NOMO-1 (cell line): Measurements from ENCODE around the gene SEL1L3.

Source experiments
- DNase-seq, 2 experiments: peaks; one replicate each; lab custom pipeline; 2025; ENCODE audit not compliant: unreplicated experiment in 2 of 2; lab: John Stamatoyannopoulos, UW

Gene SEL1L3

DNA sequence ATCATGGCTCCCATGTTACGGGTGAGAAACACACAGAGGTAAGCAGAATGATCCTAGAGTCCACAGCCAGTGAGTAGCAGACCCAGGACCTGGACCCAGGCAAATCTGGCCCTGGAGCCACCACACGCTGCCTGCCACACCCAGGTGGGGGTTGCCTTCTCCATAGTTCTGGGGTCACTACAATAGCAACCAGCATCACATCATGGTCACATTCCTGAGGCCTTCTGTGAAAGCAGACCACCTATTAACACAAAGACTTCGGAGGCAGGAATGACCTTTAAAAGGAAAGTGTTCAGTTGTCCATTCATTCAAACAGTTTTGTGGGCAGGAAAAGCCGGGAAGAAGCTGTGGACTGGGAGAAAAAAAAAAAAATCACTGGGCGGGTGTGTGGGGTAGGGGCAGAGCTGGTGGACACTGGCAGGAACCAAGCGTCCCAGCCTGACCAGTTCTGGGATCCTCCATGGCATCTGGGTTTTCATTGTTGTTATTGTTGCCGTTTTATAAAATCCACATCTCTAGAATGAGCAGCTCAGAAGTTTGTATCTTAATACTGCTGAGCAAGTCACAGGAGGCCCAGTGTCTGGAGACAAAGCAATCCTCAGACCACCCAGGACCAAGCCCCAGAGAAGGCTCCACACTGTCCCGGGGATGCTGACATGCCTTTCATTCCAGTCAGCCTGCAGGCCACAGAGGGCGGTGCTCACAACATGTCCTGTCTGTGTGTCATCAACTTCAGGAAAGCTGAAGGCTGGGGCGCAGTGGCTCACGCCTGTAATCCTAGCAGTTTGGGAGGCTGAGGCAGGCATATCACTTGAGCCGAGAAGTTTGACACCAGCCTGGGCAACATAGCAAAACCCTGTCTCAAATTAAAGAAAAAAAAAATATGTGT lies 67.0 kb downstream of the SEL1L3 start:
- no peak for DNase-seq

DNA sequence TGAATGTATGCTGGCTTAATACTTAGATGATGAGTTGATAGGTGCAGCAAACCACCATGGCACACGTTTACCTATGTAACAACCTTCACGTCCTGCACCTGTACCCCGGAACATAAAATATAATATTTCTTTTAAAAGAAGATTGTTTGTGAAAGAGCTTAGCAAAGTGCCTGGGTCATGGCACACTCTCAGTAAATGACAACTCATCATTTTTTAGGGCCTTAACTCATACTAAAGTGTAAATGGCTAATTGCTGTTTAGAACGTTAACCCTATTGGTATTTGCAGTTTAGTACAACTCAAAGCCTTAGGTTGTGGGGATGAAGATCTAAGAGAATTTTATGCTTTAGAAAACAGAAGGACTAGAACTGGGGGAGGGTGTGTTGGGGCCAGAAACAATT lies 67.7 kb downstream of the SEL1L3 start:
- no peak for DNase-seq

DNA sequence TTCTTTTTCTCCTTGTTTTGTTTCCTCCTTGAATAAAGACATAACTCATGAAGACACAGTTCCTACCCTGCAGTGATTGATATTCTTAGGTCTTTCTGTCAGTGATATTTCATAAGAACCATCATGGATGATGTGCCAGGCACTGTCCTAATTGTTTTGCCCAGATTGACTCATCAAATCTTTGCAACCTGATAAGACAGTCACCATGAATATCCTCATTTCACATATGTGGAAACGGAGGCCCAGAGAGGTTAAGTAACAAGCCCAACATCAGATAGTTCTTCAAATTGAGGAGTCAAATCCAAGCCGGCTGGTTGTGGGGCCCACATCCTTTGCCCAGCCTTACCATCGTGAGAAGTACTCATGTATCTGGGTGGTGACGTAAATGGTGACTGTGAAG lies 69.9 kb downstream of the SEL1L3 start:
- DNase-seq: no peak

DNA sequence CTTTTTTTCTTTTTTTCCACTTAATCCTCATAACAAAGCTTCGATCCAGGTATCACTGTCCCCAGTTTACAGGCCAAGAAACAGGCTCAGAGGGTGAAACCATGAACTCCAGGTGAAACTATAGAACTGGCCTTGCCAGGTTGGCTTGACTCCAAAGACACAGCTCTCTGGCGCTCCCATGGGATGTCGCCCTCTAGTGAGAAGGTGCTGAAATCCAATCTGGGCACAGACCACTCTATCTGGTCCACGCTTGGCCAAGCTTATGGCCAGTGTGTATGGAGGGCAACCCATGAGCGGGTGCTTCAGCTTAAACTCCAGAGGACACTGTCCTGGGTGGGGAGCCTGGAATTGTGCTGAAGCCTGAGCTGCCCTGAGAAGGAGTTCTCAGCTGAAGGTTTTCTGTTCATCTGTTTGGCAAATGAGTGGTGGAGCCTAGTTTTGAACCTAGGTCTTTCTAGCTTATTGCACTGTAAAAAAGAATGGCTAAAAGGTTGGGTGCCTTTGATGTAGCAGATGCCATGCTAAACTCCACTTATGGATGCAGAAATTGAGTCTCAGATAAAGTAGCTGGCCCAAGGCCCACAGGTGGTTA lies 70.5 kb downstream of the SEL1L3 start:
- no peak for DNase-seq

DNA sequence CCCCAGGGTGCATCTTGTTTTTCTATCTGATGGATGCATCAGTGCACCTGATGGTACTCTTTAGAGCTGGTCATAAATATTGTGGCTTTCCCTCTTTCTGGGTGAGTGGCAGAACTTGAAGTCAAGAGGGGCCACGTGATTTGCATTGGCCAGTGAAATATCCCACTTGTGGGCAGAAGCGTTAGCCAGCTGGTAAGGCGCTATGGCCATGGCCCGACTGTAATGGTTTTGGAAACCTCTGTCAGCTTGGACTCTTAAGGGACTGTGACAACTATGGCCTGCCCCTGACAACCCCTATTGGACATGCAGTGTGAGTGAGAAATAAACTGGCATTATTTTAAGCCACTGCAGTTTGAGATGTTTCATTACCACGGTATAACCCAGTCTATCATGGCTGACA lies 72.8 kb downstream of the SEL1L3 start:
- DNase-seq: no peak

DNA sequence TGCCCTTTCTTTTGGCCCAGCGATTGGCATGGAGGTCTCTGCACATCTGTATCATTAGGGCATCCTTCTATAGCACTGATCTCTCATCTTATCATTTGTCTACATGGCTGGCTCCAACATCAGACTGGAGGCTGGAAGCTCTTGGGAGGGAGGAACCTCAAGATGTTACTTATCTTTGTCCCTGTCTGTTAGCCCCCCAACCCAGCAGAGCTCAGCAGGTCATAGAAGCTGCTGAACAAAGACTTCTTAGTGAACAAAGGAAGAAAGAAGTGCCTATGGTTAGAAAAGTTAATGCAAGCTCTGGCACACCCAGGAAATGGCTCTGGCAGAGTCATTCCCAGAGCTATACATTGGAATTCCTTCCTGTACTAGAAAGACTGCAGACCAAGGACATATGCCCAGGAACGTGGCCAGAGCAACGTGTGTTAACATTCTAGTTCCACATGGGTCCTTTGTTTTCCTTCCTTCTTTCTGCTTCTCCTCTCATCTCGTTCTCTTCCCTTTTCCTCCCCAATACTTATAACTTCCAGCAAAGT lies 74.0 kb downstream of the SEL1L3 start:
- DNase-seq: no peak

DNA sequence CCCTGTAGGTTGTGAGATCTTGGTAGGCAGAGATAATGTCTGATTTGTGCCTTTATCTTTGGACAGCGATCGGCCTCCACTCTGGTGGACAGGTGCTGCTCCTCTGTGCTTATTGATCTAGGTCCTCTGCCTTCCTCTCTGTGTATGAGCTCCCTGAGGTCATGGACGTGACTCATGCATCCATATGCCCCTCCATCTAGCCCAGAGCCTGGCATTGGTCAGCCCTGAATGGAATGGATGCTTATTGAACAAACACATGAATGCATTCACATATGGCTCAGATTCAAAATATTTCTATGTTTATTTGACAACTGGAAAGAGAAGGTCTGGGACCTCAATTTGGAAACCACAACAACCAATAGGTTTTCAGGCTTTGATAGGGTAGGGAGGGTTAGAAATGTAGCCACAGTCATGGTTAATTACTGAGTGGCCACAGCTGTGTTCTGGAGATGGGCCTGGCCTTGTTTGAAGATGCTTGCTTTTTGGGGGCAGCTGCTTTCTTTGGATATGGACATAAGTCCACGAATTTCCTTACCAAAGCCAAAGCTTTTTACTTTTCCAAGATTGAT lies 76.2 kb downstream of the SEL1L3 start:
- DNase-seq: no peak

DNA sequence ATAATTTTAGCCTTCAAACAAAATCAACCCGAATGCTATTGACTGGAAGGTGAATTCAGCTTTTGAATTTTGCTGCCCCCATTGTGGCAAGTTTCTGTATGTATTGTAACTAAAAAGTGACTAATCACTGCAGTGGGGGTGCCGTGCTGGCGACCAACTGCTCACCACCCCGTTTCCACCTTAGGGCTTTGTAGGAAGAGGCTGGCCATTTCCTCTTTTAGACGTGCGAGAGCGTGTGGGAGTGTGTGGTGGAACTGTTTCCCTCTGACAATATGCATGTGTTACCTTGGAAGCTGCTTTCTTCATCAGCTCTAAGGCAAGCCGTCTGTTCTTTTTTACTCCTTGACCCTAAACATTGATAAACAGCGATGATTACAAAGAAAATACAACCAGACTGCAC lies 78.8 kb downstream of the SEL1L3 start:
- peak; percentile 48 to 56 for DNase-seq

DNA sequence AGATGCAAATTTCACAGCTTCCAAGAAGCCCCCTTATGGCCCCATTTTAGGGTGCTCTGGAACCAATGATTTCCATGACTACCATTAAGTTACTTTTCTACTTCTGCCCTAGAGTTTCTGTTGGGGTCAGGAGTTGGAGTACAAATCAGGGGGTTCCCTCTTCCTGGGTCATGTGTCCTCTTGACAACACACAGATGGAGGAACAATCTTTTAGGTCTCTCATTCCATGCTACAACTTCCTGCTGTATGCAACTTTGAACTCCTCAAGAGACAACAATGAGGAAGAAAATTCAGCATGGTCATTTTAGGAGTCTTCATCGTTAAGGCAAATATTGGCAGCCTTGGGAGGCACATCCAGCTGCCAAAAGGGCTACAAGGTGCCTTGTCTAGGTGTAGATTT lies 79.7 kb downstream of the SEL1L3 start:
- DNase-seq: no peak

DNA sequence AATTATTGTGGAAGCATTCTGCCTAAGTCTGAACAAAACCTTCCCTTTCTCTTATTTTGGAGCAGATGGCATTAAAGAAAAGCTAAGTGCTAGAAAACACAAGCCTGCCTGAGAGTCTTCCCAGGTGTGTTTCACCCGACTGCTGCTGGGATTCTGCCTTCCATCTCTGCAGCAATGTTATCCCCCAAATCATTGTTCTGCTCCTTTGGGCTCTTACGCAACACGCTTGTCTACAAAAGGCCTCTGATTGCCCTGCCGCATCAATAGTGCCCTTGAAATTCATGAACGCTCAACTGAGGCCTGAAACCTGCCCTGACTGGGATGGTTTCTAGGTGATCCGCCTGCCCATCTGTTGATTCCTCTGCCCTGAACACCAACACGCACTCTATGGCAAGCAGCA lies 80.3 kb downstream of the SEL1L3 start:
- no peak for DNase-seq

DNA sequence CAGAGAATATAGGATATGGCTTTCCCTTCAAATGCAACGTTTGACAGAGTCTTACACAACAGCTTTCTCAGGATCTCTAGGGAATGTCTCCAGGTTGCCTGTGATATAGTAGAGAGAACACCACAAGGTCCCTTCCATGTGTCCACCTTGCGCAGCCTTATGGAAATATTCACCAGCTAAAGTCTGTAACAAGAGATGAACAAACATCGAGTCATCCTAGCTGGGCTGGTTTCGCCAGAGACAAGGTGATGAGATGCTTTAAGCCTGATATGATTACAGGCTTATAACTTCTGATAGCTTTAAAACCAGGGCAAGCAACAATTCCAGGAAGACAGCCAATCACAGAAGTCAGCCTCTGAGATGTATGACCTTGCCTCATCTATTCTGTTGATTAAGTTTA lies 83.8 kb downstream of the SEL1L3 start:
- DNase-seq: no peak

DNA sequence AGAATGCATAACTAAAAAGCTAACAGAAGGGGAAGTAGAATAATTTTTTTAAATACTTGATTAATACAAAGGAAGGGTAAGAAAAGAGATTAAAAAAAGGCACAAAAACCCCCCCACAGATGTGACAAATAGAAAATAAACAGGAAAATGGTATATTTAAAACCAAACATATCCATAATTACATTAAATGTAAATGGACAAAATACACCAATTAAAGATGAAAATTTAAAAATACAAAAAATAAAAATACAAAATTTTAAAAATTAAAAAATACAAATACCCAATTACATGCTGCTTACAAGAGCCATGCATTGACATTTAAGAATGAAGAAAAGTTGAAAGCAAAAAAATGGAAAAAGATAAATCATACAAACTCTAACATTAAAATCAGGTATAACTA lies 86.0 kb downstream of the SEL1L3 start:
- DNase-seq: no peak

DNA sequence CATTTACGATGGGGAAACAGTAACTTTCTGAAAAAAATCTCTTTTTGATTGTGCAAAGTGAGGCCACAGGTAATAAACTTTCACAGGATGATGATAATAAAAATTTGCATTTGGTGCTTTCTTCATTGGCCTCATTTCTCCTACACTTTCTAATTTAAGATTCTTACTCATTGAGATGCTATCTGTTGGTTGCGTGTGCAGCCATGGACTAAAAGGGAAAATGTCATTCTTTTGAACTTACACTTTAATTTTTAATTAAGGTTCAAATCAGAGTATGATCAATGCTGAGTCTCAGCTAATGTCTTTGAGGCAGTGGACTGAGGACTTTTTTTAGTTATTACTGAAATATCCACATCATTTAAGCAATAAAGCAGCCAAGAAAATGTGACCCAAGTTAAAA lies 87.6 kb downstream of the SEL1L3 start:
- DNase-seq: no peak

DNA sequence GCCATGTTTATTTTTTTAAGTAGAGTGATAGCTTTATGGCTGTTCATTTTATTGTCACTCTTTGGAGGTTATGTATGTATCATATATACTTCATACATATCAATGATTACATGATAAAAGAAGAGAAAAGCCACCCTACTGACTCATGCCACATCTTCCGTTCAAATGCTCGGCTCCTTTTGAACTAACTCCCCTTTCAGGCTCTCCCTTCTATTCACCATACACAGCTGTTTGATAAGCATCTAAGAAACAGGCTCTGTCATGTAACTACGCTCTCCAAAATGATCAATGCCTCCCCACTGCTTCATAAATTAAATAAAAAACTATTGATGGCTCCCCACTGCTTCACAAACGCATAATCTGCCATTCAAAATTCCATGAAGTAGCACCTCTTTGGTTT lies 89.4 kb downstream of the SEL1L3 start:
- DNase-seq: no peak

DNA sequence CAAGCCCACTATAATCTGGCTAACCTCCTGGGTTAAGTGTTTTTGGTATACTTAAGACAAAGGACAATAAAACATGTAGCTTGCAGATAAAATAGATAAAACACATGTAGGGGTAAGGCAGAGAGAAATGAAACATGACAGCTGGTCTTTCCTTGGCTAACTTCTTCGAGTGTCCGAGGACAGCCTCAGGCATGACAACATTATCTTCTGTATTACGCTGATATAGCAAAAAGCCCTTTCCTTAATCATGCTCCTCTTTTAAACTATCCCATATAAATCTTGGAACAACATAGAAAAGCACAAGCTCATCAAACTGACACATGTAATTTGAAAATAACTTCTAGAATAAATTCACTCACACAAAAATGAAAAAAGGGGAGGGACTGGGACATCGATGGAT lies 91.1 kb downstream of the SEL1L3 start:
- no peak for DNase-seq

DNA sequence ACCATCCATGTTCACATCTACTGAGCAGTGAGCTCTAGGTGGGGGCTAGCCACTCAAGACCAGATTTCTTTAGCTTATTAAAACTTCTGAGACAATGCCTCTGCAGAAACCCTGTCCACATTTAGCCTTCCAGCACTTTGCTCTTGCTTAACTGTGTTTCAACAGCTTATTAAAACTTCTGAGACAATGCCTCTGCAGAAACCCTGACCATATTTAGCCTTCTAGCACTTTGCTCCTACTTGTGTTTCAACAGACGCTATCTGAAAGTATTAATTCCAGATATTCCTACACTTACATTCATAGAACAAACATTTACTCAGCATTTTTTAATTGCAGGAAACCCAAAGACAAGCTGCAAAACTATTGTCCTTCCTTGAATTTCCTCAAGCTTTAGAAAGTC lies 91.9 kb downstream of the SEL1L3 start:
- DNase-seq: no peak

DNA sequence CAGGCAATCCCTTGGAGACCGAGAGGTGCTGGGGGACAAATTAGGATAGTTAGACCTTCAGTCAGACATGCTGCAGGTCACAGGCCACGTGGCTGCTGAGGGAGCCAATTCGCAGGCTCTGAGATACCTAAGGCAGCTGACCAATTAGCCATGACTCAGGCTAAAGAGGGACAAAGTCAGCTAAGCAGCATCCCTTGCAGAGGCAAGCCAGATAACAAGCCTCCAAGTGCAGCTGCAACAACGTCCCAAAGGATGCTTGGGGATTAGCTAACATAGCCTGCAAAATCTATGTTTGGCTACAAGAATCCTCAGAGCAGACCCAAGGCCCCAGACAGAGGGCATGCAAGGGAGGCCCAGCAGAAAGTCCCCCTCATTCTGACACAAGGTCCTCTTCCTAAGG lies 93.5 kb downstream of the SEL1L3 start:
- DNase-seq: no peak

DNA sequence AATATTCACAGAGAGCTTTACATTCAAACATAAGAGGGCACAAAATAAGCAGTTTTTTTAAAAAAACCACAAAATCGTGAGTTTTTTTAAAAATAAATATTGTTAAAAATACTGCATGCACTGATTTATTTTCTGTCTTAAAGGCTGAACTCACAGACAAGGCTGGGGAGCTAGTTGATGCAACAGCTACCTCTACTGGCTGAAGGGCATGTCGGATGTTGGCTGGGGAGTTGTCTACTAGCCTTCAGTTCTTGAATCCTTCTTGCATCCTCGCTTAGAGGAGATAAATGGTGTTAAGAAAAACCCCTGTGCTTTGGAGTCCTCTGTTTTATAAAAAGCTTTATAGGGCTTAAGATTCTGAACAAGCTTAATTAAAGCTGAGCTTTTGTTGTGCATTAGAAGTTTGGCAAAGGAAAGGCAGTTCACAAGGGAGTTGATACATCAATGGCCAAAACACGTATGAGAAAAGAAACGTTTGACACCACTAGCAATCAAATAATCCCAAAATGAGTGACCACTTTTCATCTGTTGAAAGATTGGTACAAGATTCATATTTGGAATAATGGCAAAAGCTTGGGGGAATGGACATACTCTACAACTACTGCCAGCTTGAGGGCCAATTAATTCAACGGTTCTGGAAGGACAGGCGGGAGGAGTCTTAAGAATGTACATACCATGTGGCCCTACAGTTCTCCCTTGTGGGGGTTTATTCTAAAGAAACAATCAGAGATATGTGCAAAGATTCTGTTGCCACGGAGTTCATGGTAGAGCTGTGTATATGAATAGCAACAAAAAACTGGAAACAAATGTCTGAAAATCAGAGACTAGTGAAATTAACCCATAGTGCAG lies 94.7 kb downstream of the SEL1L3 start:
- DNase-seq: peak in 1 of 2 experiments; percentile 18

DNA sequence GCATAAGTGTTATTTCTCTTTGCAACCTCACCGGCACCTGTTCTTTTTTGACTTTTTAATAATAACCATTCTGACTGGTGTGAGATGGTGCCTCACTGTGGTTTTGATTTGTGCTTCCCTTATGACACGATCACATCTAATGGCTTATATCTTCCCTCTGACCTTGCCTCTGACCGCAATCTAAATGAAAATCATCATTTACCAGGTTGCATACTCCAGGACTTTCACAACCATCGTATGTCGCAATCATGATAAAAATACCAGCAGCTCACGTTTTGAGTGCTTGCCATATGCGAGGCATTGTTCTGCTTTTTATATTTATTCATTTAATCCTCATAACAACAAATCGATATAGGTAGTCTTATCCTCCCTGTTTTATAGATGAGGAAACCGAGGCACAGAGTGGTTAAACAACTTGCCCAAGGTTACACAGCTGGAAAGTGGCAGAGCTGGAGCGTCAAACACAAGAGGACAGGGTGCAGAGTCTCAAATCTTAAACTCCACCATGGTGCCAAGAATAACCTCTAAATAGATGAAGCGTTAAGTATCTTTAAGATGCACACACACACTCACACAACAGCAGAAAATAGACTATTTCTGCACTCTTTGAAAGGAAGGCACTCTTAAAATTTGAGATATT lies 102.2 kb downstream of the SEL1L3 start:
- DNase-seq: peak; percentile 70 to 96

DNA sequence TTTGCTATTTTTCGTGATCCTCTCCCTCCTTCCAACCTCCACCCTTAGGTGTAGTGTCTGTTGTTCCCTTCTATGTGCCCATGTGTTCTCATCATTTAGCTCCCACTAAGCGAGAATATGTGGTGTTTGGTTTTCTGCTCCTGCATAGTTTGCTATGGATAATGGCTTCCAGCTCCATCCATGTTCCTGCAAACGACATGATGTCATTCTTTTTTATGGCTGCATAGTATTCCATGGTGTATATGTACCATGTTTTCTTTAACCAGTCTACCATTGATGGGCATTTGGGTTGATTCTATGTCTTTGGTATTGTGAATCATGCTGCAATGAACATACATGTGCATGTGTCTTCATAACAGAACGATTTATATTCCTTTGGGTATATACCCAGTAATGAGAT lies 102.7 kb downstream of the SEL1L3 start:
- DNase-seq: no peak

DNA sequence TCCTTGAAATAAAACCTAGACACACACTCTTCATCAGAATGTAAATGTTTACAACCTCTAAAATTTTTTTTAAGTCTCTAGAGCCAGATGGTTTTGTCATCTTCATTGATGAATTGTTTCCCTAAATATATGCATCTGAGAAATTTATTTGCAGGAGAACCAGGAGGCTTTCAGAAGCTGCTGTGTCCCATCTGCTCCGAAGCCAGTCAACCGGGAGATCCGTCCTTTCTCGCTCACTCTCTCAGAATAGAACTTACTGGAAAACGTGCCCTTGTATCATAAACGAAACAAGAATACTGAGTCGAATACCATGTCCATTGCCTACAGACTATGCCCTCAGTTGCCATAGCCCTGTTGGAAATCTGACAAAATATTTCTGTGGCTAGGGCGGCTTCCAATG lies 103.7 kb downstream of the SEL1L3 start:
- no peak for DNase-seq
